GM23248 (cell line): ENCODE measurements around the gene RUBCNL.

Experiments
- EZH2 ChIP-seq: fragments of 200-600 bp; sonication (generic); IDR thresholded peaks from 2 replicates; pipeline ENCODE4 v1.6.1; 2018; ENCODE audit warnings: antibody characterized with exemption, mild to moderate bottlenecking; ENCODE audit not compliant: insufficient read depth, poor library complexity, severe bottlenecking
- EZH2phosphoT487 ChIP-seq: fragments of 200-600 bp; sonication (generic); IDR thresholded peaks from 2 replicates; pipeline ENCODE4 v1.6.1; 2018; ENCODE audit warnings: antibody characterized with exemption, moderate library complexity, mild to moderate bottlenecking, low read depth; ENCODE audit not compliant: insufficient read depth

DNA sequence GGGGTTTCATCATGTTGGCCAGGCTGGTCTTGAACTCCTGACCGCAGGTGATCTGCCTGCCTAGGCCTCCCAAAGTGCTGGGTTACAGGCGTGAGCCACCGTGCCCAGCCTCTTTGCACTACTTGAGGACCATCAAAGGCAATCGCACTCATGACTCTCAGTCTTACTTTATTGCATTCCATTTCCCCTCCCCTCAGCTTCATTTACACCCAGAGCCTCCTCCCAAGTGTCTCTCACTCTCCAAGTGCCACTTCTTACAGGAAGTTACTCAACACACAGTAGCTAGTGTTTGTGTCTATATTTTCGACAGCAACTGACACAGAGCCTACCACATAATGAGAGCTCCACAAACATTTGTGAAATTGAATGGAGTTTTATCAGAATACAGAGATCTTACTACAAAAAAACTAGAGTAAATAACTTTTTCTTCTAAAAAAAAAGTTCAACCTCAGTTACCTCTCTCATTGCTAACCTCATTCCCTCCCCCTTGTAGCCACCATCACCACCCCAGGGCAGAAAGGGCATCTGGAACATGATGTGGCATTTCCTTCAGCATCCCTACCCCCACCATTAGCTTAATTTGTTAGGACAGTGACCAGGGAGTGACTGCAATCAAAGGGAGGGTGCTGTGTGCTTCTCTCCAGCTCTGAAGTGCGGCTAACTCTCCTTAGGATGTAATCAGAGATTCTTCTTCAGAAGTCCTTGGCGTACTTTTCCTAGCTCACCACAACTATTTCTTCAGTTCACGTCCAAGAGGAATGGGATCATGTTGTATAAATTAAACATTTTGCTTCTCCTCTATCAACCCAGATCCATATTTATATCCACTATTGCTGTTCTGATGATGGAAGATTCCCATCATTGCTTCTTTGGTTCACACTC, 17.0 kb upstream of the RUBCNL start:
- TF ChIP-seq EZH2 (no peak), EZH2phosphoT487 (no peak)
